HG03558 (cell line): ENCODE results near the gene KHDC3L.

Source experiments
- ATAC-seq: cut with Tn5 transposase; IDR thresholded peaks from one replicate; pipeline ENCODE4 v1.9.1; 2021; ENCODE audit warnings: moderate number of reproducible peaks; ENCODE audit not compliant: unreplicated experiment; ENCODE audit errors: extremely low read depth

The KHDC3L gene, protein sequence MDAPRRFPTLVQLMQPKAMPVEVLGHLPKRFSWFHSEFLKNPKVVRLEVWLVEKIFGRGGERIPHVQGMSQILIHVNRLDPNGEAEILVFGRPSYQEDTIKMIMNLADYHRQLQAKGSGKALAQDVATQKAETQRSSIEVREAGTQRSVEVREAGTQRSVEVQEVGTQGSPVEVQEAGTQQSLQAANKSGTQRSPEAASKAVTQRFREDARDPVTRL

DNA sequence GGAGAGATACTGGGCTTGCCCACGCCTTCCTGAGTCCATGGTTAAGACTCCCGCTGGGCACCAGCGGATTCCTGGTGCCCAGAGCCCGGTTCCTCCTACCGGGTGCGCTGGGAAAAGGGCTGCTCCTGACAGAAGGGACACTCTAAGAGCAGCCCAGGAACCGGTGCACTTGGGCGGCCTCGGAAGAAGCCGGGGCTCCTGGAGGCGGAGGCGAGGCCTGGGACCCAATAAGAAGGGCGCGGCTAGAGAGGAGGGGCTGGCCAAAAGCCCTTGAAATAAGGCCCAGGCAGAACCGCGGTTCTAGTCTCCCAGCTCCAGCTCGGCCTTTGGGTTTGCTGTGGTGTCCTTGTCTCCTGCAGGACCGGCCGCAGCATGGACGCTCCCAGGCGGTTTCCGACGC lies at the start of gene KHDC3L:
Gene KHDC3L, plus strand, starts transcription at position 301 of the 400 bp plus-strand sequence. Its CDS starts 72 bp downstream, at position 373.
- ATAC-seq, result no peak

DNA sequence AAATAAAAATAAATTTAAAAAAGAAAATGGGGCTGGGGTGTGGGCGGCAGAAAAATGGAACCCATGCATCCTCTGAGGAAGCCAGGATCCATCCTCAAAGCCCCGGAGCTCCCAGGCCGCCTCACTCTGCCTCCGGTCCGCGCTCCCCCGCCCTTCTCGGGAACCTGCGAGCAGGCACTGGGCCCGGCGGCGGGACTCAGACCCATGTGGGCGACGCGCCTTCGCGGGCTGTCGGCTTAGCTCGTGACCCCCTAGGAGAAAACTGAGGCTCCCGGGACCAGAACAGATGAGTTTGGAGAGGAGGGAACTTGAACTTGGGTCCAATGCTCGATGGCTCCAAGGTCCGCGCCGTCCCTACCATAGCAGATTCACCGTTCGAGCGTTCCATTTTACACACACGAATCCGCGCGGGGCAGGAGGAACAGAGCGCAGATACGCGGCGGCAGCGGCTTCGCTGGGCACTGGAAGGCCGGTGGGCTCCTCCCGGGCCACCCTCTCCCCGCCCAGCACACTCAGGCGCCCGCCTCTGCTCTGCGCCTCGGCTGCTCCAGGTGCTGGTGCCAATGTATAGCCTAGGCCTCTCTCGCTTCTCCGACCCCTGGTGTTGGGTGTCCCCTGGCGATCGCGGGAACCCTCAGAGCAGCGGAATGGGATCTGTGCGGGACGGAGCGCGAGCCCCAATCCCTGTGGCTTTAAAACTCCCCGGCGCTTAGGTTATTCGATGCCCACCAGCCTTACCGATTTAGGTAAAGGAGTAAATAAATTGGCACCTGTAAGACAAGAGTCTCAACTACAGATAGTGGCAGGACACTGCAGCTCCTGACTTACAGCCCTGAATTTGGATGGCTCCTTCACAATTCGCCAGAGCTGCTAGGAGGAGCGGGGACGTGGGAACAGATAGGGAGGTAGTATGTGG lies 47.6 kb upstream of the KHDC3L start:
- no peak for ATAC-seq

GRCh38 chr6:73323323-73323722 lies 39.1 kb upstream of the KHDC3L start:
- no peak for ATAC-seq

DNA sequence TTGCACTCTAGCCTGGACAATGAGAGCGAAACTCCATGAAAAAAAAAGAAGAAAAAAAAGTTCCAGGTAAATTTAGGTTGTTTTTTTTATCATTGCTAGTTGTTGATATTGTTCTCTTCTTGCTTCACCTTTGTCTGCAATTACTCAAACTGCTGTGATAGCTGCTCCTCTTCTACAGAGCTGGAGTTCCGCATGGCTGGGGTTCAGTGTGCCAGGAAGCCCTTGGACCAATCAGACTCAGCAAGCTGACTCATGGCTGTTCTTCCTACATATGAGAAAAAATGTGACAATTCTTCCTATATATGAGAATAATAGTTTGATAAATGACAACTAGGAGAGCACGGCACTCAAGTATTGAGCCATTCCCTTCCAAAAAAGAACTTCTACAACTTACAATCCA lies 36.8 kb upstream of the KHDC3L start:
- ATAC-seq, result no peak

GRCh38 chr6:73328790-73329189 lies 33.7 kb upstream of the KHDC3L start:
- no peak for ATAC-seq

DNA sequence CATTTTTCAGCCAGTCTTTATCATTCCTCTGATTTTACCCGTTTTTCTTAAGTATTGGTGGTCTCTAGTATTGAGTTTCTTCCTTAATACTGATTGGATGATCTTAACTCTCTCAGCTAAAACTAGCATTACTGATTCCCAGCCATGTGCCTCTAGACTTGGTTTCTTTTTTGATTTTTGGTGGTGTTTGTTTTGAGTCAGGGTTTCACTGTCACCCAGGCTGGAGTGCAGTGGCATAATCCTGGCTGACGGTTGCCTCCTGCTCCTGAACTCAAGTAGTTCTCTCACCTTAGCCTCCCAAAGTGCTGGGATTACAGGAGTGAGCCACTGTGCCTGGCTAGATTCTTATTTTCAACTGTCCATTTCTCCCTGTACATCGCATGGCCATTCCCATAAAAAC lies 33.3 kb upstream of the KHDC3L start:
- ATAC-seq, result peak; percentile 76

DNA sequence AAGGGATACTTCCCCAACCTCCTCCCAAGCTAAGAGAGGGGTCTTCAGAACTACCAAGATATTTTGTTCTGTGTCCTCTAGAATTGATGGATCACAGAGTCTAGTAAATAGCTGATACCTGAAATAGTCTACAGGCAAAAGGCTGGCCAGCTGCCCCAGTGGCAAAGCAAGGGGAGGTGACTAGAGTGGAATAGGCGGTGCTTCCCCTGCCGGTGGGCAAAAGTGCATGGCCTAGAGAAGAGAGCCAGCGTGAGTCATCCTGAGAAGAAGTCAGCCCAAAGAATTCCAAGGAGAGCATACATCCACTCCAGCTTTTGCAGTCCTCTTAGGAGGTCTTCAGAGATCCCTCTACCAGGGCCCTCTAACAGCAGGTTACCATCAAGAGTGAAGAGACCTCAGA lies 23.1 kb upstream of the KHDC3L start:
- ATAC-seq, result no peak

GRCh38 chr6:73340048-73340447 lies 22.4 kb upstream of the KHDC3L start:
- no peak for ATAC-seq

DNA sequence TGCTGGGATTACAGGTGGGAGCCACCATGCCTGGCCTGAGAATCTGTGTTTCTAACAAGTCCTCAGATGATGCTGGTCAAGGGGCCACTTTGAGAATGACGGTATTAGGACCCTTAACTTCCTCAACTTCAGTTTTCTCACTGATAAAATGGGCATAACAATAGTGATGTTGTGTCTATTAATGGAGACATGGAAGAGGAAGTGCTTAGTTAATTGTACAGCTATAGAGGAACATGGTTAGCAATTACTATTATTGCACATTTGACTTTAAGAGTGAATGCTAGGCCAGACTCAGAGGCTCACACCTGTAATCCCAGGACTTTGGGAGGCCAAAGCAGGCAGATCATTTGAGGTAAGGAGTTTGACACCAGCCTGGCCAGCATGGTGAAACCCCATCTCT lies 21.1 kb upstream of the KHDC3L start:
- no peak for ATAC-seq

DNA sequence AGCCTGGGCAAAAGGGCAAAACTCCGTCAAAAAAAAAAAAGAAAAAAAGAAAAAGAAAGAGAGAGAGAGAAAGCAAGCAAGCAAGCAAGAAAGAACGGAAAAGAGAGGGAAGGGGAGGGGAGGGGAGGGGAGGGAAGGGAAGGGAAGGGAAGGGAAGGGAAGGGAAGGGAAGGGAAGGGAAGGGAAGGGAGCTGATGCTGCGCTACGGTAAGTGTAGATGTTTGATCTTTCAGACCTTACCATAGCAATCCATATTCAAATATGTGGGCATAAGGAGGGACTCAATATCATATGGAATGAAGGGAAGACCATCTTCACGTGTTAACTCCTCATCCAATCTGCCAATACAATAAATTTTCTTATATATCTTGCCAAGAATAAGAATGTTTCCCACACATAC lies 20.3 kb upstream of the KHDC3L start:
- ATAC-seq, result no peak

GRCh38 chr6:73343164-73343563 lies 19.3 kb upstream of the KHDC3L start:
- no peak for ATAC-seq

DNA sequence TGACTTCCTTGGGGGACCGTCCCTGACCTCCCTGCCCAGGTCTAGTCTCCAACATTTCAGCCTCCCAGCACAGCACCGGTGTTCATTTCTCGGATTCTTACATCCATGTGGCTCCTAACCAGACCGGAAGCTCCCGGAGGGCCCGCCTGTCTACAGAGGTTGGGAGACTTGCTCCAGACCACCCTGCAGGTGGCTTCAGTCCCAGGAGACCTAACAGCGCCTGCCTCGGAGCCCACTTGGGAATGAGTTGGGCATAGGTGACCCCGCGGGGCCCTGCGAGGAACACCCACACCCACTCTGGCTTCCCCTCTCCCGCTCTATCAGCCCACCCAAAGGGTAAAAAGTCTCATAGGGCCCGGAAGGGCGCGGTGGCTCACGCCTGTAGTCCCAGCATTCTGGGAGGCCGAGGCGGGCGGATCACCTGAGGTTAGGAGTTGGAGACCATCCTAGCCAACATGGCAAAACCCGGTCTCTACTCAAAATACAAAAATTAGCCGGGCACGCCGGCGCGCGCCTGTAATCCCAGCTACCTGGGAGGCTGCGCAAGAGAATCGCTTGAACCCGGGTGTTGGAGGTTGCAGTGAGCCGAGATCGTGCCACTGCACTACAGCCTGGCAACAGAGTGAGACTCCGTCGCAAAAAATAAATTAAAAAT lies 13.8 kb upstream of the KHDC3L start:
- ATAC-seq, result no peak

DNA sequence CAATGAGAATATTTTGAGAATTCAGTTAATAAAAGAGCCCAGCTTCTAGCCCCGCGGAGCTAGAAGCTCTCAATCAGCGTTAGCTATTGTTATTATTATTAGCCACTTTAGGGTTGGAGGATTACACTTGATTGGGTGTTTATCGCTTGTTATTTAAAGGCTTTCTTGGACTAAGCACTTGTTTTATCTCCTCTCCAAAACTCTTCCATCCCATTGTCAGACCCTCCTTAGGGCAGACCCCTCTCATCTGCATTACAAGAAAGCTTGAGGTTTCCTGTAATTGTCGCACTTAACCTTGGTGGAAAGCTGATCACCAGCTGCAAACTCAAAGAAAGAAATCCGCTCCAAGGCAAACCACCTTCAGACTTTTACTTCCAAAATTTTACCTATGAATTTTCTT lies 13.1 kb upstream of the KHDC3L start:
- no peak for ATAC-seq

- no peak for ATAC-seq
Observed at GRCh38 chr6:73353636-73354593, 8.5 kb upstream of the KHDC3L start, which contains the start of gene DPPA5. Gene DPPA5 (minus strand): TSS chr6:73354276. CDS start chr6:73354225, 51 bp downstream.

DNA sequence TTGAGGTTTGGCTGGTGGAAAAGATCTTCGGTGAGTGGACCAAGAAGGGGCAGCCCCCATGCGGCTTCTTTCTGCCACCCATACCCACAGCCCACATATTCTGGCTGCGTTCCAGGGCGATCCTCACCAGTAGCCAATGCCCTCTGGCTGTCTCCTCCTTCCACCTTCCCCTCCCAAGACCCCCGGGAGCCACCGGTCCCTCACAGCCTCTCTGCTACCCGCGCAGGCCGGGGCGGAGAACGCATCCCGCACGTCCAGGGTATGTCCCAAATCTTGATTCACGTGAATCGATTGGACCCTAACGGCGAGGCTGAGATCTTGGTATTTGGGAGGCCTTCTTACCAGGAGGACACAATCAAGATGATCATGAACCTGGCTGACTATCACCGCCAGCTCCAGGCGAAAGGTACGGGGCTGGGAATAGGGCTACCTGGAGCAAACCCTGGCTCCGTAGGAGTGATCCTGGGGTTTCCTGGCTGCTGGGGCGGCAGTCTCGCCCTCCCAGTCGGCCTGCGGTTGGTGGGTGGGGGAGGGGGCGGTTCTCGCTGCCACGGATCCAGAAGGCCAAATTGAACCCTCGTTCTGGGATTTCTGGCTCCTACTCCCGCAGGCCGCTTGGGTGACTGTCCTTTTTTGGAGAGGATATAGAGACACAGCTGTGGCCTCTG lies 545 bp downstream of the KHDC3L start:
- ATAC-seq, result no peak

DNA sequence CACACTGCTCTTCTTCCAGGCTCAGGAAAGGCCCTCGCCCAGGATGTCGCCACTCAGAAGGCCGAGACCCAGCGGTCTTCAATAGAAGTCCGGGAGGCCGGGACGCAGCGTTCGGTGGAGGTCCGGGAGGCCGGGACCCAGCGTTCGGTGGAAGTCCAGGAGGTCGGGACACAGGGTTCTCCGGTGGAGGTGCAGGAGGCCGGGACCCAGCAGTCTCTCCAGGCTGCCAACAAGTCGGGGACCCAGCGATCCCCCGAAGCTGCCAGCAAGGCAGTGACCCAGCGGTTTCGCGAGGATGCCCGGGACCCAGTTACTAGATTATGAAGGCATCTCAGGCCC lies 1.0 kb downstream of the KHDC3L start:
- no peak for ATAC-seq

DNA sequence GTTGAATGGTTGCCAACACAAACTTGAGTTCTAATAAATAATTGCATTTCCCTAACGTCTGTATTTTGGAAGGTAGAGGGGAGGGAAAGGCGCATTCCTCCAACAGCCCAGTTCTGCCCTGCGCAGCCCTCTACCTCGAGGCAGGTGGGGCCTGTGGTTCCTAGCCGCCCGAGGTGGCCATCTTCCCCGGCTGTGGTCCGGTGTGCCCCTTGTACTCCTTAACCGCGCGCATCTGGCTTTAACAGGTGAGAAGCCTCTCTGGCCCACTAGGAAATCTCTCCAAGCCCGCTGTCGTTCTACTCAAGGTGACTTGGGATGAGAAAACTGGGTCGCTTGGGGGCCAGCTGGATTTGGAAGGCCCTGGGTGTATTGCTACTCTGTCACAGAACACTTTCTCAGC lies 1.7 kb downstream of the KHDC3L start:
- ATAC-seq, result no peak

DNA sequence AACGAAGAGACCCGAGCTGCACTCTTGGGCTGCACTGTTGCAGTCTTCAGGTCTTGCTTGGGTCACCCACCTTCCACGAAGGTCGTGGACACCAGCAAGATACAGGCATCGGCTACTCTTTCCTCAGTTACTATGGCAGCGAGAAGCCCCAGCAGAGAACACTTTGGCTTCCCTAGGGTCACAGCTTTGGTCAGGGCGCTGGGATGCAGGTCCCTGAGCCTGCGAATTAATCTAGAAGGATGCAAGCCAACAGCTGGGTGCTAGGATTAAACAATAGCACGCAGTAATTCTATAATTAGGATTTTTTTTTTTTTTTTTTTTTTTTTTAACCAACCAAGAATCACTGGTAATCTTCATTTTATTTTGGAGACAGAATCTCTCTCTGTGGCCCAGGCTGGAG lies 2.1 kb downstream of the KHDC3L start:
- no peak for ATAC-seq

DNA sequence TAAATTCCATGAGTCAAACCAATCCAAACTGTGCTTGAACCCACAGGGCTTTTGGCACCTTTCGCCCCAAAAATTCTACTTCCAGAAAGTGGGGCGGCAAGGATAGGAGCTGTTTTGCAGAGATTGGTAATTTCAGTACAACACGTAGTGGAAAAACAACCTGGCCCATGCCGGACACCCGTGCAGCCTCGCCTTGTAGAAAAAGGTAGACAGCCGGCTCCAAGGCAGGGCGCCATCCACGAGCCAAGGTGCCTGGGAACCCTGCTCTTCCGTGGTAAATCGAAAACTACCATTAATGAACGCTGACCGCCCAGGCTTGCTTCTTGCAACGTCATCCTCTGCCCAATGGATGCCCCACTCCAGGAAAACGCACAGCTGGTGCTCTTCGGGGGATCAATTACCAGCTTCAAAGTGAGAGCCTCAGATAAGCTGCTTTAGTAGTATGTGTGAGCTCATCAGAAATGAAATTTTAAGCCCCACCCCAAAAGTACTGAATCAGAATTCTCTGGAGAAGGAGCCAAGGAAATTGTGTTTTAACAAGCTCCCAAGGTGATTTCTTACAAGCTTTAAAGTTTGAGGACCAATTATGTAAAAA lies 5.4 kb downstream of the KHDC3L start:
- no peak for ATAC-seq
